Measurements from ENCODE around the gene DNAH2. TPM values are rescaled to one million over a fixed set of nuclear protein-coding genes. Genes with fewer than 3 reads are reported as not detected.

The DNAH2 gene
- total and polyA plus RNA-seq, 9 of the 15 experiments (the other 6 are each of a cell fraction or from before 2014, with no cell fraction given): 0.03 TPM; not detected in 8

DNA sequence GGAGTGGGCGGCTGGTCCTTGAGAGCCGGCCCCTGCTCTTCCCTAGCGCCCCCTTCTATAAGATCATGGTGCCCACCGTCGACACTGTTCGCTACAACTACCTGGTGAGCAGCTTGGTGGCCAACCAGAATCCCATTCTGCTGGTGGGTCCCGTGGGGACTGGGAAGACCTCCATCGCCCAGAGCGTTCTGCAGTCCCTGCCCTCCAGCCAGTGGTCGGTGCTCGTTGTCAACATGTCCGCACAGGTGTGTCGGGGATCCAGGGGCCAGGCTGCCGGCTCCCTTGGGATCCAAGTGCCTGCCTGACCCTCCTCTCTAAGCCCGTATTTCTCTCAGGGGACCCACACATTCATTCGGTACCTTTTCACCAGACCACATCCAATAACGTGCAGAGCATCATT lies 75.1 kb downstream of the DNAH2 start:
- no peak overlapping the region for H3K9ac ChIP-seq (ENCODE audit: insufficient read depth in 1 of 2, low read depth in 2 of 2, low read length in 2 of 2)
- H3K36me3 ChIP-seq (ENCODE audit: control insufficient read depth, insufficient read depth, low read length): no peaks in the 10 kb centered on the region
- no peaks in the 10 kb centered on the region; a peak in 1 of 5 replicates for H3K4me1 ChIP-seq (replicated peaks in 1 of 2; ENCODE audit: control insufficient read depth in 2 of 2, insufficient read depth in 2 of 2, low read length in 2 of 2)
- BruUV-seq (replicated peaks): no TSS peak
- TF ChIP-seq, protein P1, sequence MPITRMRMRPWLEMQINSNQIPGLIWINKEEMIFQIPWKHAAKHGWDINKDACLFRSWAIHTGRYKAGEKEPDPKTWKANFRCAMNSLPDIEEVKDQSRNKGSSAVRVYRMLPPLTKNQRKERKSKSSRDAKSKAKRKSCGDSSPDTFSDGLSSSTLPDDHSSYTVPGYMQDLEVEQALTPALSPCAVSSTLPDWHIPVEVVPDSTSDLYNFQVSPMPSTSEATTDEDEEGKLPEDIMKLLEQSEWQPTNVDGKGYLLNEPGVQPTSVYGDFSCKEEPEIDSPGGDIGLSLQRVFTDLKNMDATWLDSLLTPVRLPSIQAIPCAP (CRISPR knock-in tag; IDR thresholded peaks at IDR 0.05; ENCODE audit: borderline replicate concordance): no peak
- TF ChIP-seq NRF1 (conservative IDR thresholded peaks at IDR 0.05 in 1 of 2, IDR thresholded peaks at IDR 0.05 in 1 of 2): no peak
- TF ChIP-seq CXXC5 (CRISPR knock-in tag; IDR thresholded peaks at IDR 0.05): no peak
- TF ChIP-seq SRSF3 (IDR thresholded peaks at IDR 0.05; ENCODE audit: insufficient read depth, low read length): no peak
- no peak for TF ChIP-seq RUNX1 (IDR thresholded peaks at IDR 0.05; ENCODE audit: low read depth)
- no peak for TF ChIP-seq NONO (IDR thresholded peaks at IDR 0.05; ENCODE audit: low read depth in 2 of 2, low read length in 1 of 2)
- TF ChIP-seq KDM4B (IDR thresholded peaks at IDR 0.05; ENCODE audit: borderline replicate concordance in 2 of 2, low read depth in 1 of 2): no peak
- no peak overlapping the region for H3K4me2 ChIP-seq (ENCODE audit: insufficient read depth, low read length)
- intact Hi-C loops (cut with micrococcal nuclease) (no loop called here), in situ Hi-C loops (cut with MboI) (no loop called here)
- 5% methylated on average over 11 of the region's 17 CpGs for WGBS (ENCODE audit: insufficient coverage, low coverage, missing lambda C conversion rate)
- no peaks in the 10 kb centered on the region for H3K79me2 ChIP-seq (ENCODE audit: control insufficient read depth, insufficient read depth, low read length)
- no peak for DNase-seq (ENCODE audit: extremely low read depth in 1 of 4, low spot score in 3 of 4)
- H2AFZ ChIP-seq (ENCODE audit: low read depth, low read length): no peak overlapping the region
- ChIA-PET CTCF (ENCODE audit: low intra/inter-chr PET ratio) (no interaction called here), POLR2A (no interaction called here)
- no peak for FAIRE-seq
- ATAC-seq: no peak
- no peak overlapping the region for H3K27ac ChIP-seq (ENCODE audit: extremely low read depth, low read depth, low read length)
- no peaks in the 10 kb centered on the region; the same call in 1 of the 2 replicates for H4K20me1 ChIP-seq (replicated peaks; ENCODE audit: control insufficient read depth, insufficient read depth, low read length)
- H3K27me3 ChIP-seq (ENCODE audit: control insufficient read depth in 2 of 2, insufficient read depth in 2 of 2, low read length in 2 of 2): peaks cover 20 to 53% of the 10 kb centered on the region in 2 experiments; a peak in 4 of 5 replicates
- H3K9me3 ChIP-seq (replicated peaks; ENCODE audit: control insufficient read depth, insufficient read depth, low read depth, low read length): no peaks in the 10 kb centered on the region
- H3K4me3 ChIP-seq: no peak overlapping the region
- no peaks in the 10 kb centered on the region for H3K9me1 ChIP-seq (ENCODE audit: control insufficient read depth, insufficient read depth, low read length)

All from K562 (cell line).